ENCODE results near the gene SLC41A1.
A peak's percentile ranks its signal among the peaks of the same experiment; 100 is the strongest.

The SLC41A1 gene

DNA sequence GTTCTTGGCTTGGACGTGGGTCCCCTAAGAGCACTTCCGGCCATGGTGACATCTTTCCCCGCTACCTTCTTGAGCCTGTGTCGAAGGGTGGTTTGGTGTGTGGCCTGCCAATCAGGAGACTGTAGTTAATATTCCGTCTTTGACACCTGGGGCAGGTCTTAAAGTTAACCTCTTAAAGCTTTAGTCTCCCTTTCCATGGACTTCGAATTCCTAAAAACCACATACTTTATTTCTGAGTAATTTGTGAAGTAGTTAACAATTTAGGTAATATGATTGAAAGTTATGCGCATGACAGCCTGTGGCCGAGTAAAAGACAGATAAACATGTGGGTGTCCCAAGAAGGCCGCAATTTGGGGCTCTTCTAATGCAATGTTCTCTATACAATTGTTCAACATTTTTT, 27.6 kb downstream of the SLC41A1 start:
- DNase-seq, result no peak

DNA sequence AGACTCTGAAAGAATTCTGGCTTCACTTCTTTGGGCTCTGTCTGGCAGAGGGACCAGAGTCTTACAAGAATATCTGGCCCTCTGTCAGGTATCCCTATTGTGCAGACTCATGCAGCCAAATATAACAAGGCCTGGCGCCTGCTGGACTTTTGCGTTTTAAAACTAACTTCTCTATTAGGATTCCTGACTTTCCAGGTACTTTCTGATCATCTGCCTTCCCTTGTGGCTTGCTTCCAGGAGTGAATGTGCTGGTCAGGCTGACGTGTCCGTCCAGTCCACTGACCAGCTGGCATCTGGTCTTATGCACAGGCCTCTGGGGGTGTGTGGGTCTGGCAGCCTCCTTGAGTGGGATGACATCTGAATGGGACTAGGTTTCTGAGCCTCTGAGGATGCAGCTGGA, 29.1 kb downstream of the SLC41A1 start:
- DNase-seq, result no peak

DNA sequence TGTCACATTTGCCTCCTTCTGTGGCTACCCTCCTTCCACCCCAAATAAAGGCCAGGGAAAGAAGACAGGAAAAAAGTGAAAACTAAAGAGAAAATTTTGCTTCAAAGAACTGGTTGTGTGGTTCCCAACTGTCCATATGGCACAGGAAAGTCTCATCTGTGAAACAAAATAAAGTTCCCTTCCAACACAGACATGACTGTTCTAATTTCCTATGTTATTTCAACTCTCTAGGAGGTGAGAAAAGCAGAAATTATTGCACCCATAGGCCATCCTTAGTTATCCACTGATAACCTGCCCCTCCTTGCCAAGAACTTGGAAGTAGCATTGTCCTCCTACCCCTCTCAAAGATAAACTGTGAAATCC, 29.6 kb downstream of the SLC41A1 start:
- no peak for DNase-seq

DNA sequence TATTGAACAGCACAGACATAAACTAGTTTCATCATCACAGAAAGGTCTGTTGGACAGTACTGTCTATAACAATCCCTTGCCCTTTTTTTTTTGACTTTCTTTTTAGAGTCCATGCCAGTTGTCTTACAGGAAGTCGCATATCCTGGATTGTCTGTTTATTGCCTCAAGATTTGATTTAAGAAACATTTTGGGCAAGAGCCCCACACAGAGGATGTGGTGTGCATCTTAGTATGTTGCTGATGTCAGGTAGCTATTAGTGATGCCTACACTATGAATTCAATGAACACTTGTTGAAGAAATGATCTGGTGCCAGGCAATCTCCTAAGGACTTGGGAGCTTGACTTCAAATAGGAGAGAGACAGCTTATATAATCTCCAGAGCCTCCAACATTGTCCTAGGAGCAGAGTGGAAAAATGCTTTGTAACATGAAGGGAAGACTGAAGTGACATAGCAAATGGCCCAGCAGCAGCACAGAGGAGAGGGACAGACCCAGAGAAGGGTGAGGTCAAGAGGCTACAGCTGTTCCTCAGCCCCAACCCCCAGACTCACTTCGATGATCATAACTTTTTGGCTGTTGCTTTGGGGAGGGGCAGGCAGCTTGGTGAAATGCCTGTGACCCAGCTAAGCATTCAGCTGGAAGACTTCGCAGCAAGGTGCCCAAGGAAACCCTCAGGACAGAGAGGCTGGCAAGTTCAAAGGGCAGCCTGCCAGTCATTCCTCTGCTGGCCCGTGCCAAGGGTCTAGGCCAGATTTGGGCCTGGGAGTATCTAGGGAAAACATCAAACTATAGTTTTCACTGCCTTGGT, 30.2 kb downstream of the SLC41A1 start:
- DNase-seq, result no peak

DNA sequence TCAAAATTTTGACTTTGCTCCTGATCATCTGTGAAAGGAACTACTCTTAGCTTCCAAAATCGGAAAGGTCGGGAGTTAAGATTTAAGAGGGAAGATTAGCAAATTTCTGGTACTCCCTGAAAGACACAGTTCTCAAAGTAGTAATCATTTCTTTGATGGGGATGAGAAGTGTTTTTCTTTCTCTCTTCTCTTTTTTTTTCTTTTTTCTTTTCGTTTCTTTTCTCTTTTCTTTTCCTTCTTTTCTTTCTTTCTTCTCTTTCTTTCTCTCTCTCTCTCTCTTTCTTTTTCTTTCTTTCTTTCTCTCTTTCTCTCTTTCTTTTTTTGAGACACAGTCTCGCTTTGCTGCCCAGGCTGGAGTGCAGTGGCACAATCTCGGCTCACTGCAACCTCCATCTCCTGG, 32.7 kb downstream of the SLC41A1 start:
- DNase-seq, result no peak

DNA sequence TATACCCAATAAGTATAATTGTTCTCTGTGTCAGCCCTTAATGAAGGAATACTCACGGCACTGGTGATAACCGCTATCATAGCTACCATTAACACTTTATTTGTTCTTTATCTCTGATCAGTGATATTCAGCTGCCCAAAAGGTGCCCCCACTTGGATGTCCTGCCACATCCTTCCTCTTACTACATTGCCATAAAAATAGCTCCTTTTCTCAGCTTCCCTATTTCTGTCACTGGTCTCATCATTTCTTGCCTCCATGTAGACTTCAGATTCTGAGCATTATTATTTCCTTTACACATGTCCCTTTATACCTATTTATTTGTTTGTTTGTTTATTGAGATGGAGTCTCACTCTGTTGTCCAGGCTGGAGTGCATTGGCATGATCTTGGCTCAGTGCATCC, 35.0 kb downstream of the SLC41A1 start:
- DNase-seq, result peak; percentile 40 to 58 (median 56)

DNA sequence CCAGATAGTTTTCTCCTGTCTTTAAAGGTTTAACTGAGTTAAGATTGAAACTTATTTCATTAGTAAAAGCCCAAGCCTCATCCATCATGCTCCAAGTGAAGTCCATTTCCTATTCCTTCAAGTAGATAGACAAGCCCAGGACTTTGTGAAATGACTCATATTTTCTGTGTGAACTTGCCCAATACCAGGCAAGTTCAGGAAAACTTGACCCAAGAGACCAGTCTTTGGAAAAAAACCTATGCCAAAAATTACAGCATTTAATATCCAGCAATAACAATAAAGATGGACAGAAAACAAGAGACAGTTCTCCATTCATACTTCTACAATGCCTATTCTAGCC, 37.3 kb downstream of the SLC41A1 start:
- peak; percentile 50 to 79 (median 60) for DNase-seq

DNA sequence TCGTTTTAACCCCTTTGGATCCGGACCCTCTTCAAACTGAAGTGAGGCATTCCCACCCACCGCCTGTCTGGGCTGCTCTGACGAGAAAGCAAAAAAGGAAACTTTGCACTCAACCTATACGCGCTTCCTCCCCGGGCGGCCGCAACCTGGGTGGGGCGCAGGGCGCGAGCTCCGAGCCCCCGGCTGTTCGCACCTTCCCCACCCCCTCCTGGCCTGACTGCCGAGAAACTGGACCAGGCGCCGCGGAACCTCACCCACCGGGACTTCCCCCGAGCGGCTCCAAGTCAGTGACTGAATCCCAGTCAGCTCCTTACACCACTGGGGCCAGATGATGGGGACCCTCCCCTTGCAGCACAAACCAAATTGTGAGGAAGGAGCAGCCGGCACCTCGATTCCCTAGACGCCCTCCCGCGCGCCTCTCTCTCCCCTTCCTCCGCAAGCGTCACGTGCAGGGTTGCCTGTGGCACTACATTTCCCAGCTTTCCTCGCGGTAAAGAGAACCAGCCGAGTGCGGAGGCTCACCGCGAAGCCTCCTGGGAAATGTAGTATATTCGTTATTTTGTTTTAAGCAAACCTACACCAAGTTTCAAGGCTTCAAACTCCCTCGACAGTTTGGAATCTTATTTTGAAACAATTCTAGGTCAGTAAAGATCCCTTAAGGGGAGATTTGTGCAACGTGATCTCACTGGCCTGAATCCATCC, 37.8 kb downstream of the SLC41A1 start, which contains the start of gene RAB29:
Gene RAB29 (minus strand): TSS at position 468 of the 702 bp plus-strand sequence. CDS start 526 bp downstream, outside the sequence.
- DNase-seq, result peak; percentile 82 to 88 (median 86)

DNA sequence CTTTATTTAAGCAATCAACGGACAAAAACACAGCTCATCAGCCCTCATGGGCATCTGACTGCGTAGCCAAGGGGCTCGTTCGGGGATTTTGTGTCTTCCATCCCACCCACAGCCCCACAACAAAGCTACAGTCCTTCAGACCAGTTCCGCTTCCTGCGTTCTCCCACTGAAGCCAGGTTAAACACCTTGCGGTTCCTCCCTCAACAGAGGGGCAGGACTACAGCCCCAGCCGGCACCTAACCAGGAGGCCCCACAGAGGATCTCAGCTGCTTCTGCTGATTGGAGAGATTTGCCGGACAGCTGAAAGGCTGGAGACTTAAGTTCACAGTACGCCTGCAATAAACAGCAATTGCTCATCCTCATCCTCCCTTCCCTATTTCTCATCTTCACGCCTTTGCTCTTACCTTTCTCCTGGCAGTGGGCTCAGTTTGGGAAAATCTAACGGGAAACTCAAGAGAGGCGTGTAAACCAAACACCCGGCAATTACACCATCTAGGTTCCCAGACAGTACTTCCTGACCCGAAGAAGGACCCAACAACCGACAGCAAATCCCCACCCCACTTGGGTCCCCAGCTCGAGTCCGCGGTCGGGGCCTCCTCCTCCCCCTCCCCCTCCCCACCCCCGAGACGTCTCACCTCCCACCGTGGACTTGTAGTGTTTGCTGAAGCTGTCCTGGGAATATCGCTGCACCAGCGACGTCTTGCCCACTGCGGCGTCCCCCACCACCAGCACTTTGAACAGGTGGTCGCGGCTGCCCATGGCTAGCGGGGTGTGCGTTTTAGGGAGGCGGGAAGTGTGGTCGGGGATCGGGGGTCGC, 38.6 kb downstream of the SLC41A1 start:
- DNase-seq, result peak; percentile 55 to 60 (median 59)

DNA sequence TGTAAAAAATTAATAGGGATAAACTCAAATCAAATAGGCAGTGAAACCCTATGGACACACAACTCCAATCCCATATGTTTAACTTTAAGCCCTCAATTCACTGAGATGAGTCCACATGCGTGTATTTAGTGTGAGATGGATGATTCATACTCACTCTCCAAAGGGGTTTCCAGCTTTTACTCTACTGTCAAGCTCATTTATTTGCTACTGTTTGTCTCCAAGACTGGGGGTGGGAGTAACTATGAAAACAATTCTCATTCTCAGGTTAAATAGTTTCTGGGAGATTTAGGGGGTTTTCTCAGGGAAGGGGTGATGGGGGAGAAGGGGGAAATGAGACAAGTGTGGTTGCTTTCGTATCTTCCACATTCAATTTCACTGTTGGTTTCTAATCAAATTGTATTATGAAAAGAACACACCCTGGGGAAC, 40.4 kb downstream of the SLC41A1 start:
- DNase-seq, result peak; percentile 48 to 78 (median 54)

DNA sequence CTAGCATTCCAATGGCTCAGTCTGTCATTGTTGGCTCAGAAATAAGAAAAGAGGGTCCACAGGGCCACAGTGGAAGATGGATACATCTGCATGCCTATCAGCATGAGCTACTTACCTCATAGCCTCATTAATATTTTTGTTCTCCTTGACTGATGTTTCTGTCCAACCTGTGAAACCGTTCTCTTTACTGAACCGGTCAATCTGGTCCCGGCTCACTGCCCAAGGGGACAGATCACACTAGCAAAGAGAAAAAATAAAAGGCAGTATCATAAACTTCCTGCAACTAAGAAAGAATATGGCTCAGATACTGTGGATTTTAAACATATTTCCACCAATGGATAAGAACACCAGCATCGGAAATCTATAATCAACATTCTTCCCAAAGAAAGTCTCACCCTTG, 42.4 kb downstream of the SLC41A1 start:
- DNase-seq, result no peak

DNA sequence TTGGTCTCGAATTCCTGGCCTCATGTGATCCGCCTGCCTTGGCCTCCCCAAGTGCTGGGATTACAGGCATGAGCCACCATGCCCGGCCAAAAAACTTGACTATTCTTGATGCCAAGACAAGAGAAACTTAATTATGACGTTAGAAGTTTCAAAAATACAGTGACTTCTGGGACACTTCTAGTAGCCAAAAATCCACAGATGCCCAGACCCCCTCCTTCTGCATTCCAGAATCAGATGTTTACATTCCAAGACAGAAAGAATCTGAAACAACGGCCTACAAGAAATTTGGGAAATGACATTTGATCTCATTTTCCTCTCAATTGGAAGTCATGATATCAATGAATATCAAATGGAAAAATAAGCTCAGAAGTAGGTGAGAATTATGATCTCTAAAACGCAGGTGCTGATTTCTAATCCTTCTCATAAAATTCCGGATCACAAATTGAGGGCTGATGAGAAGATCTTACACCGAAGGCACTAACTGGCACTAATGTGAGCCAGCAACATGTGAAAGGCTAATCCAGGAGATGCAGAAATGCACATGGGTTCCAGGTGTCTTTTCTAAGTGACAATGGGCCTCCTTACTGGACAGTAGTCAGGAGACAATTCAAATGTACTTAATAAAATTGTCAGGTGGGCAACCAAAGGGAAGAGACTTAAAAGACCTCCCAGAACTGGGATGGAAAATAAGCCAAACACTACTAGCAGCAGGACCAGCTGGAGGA, 43.2 kb downstream of the SLC41A1 start:
- DNase-seq, result no peak

DNA sequence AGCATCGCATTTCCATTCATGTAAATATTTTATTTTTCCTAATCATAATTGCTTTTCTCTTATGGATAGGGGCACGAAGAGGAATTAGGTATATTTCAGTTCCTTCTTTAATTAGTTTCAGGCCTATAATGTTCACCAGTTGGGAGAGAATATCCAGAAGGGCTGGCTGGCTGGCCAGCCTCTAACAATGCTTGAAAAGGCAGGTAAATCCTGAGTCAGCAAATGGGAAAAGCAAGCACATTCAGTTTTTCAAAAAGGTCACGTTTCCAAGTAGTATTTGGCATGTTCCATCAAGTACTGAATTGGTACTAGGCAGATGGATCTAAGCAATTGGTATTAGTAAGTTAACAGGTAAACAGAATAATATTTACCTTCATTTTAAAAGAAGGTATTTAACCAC, 45.8 kb downstream of the SLC41A1 start:
- DNase-seq, result no peak

DNA sequence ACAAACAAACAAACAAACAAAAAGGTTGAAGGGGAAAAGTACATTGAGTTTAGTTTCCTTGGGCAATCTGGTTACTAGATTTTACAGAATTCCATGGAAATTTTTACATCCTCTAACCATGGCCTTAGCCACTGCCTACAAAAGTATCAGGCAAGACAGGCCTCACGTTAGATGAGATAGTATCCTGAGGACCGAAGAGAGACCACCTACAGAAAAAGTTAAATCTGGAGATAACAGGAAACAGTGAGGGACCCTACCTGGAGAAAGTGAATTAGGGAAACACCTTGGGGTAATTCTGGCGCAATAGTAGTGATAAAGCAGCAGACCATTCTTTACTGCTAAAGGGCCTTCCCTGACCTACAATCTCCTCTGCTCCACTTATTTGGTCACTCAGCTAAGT, 46.4 kb downstream of the SLC41A1 start:
- no peak for DNase-seq

DNA sequence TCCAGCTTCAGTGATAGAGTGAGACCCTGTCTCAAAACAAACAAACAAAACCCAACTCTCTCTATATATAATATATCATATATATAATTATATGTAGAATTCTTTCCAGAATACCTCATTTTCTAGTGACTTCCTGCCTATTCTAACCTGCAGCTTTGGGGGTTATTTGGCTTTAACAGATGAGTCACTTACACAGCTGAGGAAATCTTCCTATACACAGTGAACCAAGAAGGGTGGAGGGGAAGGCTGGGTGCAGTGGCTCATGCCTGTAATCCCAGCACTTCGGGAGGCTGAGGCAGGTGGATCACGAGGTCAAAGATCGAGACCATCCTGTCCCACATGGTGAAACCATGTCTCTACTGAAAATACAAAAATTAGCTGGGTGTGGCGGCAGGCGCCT, 47.0 kb downstream of the SLC41A1 start:
- DNase-seq, result no peak

DNA sequence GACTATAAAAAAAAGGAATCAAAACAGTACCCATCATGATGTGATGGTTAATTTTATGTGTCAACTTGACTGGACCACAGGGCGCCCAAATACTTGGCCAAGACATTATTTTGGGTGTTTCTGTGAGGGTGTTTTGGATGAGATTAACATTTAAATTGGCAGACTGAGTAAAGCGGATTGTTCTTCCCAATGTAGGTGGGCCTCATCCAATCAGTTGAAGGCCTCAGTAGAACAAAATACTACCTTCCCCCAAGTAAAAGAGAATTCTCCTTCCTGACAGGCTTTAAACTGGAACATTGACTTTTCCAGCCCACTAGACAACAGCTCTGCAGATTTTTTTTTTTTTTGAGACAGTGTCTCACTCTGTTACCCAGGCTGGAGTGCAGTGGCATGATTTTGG, 48.4 kb downstream of the SLC41A1 start:
- DNase-seq, result no peak

DNA sequence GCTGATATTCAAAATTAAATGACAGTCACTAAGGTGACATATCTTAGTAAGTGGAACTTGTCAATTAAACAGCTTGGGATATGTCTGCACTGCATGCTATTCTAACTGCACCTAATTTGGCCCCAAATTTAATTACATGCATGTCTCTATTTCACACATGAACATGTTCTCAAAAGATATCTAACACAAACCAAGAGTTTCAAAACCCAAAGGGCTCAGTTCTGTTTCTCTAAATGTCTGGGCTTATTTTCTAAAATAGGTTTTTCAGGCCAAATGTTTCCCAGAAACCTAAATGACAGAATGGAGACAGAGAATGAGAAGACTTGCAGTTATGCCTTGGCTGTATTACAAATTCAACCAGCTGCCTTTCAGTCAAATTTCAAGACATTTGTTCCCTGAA, 49.0 kb downstream of the SLC41A1 start:
- DNase-seq, result no peak

DNA sequence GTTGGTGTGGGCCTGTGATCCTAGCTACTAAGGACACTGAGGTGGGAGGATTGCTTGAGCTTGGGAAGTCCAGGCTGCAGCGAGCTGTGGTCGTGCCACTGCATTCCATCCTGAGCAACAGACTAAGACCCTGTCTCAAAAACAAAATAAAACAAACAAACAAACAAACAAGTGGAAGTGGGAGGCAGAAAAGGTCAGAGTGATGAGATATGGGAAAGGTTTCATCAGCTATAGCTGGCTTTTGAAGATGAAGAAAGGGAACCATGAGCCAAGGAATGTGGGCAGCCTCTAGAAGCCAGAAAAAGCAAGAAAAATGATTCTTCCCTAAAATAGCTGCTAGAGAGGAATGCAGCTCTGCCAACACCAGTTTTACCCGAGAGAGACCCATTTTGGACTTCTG, 52.4 kb downstream of the SLC41A1 start:
- DNase-seq, result peak; percentile 30 to 54 (median 35)

DNA sequence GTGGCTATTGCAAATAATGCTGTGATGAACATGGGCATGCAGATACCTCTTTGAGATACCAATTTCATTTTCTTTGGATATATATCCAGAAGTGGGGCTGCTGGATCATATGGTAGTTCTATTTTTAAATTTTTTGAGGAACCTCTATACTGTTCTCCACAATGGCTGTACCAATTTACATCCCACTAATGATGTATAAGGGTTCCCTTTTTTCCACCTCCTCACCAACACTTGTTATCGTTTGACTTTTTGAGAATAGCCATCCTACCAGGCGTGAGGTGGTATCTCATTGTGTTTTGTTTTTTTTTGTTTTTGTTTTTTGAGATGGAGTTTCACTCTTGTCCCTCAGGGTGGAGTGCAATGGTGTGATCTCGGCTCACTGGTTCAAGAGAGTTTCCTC, 56.4 kb downstream of the SLC41A1 start:
- DNase-seq, result no peak

DNA sequence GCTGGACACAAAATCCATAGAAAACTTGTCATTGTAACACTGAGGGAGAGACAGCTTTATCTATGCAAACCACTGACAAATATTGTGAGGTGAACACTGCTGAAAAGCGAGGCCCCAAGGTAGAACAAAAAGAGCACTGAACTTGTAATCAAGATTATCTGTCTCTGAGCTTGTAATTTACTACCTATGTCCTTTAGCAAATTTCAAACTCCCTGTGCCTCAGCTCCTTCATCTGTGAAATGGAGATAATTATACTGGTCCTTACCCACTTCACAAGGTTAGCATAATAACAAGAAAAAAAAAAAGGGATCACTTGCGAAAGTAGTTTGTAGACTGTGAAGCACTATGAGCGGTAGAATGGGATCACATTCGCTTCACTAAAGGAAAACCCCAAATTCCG, 58.1 kb downstream of the SLC41A1 start:
- no peak for DNase-seq

DNA sequence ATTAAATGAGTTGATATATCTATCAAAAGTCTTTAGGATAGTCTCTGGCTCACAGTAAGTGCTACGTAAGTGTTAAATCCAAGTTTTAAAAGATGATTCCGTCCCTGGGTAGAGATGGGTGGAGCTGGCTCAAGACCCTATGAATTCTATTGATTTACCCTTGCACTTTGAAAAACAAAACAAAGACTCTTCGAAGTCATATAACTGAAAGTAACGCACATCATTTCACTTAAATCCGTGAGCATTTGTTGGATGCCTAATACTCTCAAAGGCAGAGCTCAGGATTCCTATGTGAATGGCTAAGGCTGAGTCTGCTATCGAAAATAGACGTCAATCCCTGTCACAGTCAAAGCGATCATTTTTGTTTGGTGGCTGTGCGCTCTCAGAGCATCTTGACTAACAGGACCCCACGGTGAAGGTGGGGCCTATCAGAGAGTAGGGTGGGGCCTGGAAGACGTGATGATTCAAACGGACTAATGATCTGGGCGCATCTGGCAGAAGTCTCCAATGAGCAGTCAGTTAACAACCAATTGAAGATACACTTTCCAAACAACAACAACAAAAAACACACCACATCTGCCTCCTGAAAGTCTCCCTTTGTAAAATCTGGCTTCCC, 61.9 kb downstream of the SLC41A1 start:
- DNase-seq, result peak in 2 of 3 donors; percentile 37 to 39
